DOHH2 (cell line): Measurements from ENCODE around the gene AKNA.

ENCODE experiments used
- CTCF ChIP-seq: fragments of 200-600 bp; sonication (generic); IDR thresholded peaks from one replicate; pipeline ENCODE4 v1.5.1; 2014; ENCODE audit warnings: antibody characterized with exemption, mild to moderate bottlenecking, low read depth, low read length; ENCODE audit not compliant: poor library complexity, severe bottlenecking
- EZH2phosphoT487 ChIP-seq: fragments of 200-600 bp; sonication (generic); IDR thresholded peaks from 2 replicates; pipeline ENCODE4 v1.6.1; 2017; ENCODE audit warnings: borderline replicate concordance, mild to moderate bottlenecking, antibody characterized with exemption, low read length, moderate library complexity, mixed read lengths

GRCh38 chr9:114310471-114311450 is 77.0 kb downstream of the AKNA start:
- no peak for TF ChIP-seq CTCF
- TF ChIP-seq EZH2phosphoT487: no peak
